ENCODE data around the gene HSPA9. TPM values are rescaled to one million over a fixed set of nuclear protein-coding genes. Genes with fewer than 3 reads are reported as not detected.

The HSPA9 gene
- total RNA-seq, 4 donors from 2014 or later: 152 to 221 (median 160) TPM

GRCh38 chr5:138523406-138523805, 51.8 kb downstream of the HSPA9 start:
- no peak for DNase-seq
- no peak overlapping the region for H3K27ac ChIP-seq
- H3K36me3 ChIP-seq: peaks cover 0 to 11% (median 0%) of the 10 kb centered on the region in 3 donors
- no peaks in the 10 kb centered on the region for H3K9me3 ChIP-seq
- no peaks in the 10 kb centered on the region for H3K27me3 ChIP-seq
- no peaks in the 10 kb centered on the region for H3K4me1 ChIP-seq
- no peak overlapping the region for H3K4me3 ChIP-seq
- TF ChIP-seq CTCF (IDR thresholded peaks at IDR 0.05): no peak

DNA sequence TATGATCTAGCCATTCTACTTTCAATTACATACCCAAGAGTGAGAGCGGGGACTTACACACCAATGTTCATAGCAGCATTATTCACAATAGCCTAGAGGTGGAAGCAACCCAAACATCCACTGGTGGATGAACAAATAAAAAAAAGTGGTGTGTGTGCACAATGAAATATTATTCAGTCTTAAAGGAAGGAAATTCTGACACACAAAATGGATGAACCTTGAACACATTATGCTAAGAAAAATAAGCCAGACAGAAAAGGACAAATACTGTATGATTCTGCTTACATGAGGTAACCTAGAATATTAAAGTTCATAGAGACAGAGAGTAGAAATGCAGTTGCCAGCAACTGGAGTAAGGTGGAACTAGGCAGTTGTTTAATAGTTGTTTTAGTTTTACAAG, 54.2 kb downstream of the HSPA9 start:
- Histone ChIP-seq H3K36me3 (peaks cover 0 to 35% (median 0%) of the 10 kb centered on the region in 3 donors), H3K4me3 (no peak overlapping the region), H3K27me3 (no peaks in the 10 kb centered on the region), H3K4me1 (no peaks in the 10 kb centered on the region), H3K27ac (no peak overlapping the region), H3K9me3 (no peaks in the 10 kb centered on the region)
- no peak for DNase-seq
- TF ChIP-seq CTCF (IDR thresholded peaks at IDR 0.05) (no peak), POLR2A (IDR thresholded peaks at IDR 0.05) (no peak)

- Histone ChIP-seq H3K27ac (no peak overlapping the region), H3K36me3 (peaks cover 0 to 69% (median 0%) of the 10 kb centered on the region in 3 donors), H3K4me3 (no peak overlapping the region), H3K9me3 (no peaks in the 10 kb centered on the region), H3K4me1 (no peaks in the 10 kb centered on the region), H3K27me3 (no peaks in the 10 kb centered on the region)
- DNase-seq: no peak
- TF ChIP-seq CTCF (IDR thresholded peaks at IDR 0.05): no peak
- TF ChIP-seq POLR2A (IDR thresholded peaks at IDR 0.05): no peak
Measured at GRCh38 chr5:138517437-138517836, 57.8 kb downstream of the HSPA9 start.

- no peak for TF ChIP-seq POLR2A (IDR thresholded peaks at IDR 0.05)
- no peak for TF ChIP-seq CTCF (IDR thresholded peaks at IDR 0.05)
- Histone ChIP-seq H3K36me3 (peaks cover 0 to 82% (median 0%) of the 10 kb centered on the region in 3 donors), H3K4me1 (no peaks in the 10 kb centered on the region), H3K27me3 (no peaks in the 10 kb centered on the region), H3K9me3 (no peaks in the 10 kb centered on the region), H3K27ac (no peak overlapping the region), H3K4me3 (no peak overlapping the region)
- DNase-seq: no peak
Measured at GRCh38 chr5:138515556-138516245, 59.5 kb downstream of the HSPA9 start.

DNA sequence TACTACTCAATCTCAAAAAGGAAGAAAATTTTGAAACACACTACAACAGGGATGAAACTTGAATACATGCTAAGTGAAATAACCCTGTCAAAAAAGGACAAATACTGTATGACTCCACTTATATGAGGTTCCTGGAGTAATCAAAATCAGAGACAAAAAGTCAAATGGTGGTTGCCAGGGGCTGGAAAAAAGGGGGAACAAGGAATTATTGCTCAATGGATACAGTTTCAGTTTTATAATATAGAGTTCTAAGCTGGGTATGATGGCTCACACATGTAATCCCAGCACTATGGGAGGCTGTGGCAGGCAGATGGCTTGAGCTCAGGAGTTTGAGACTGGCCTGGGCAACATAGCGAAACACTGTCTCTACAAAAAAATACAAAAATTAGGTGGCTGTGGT, 61.2 kb downstream of the HSPA9 start:
- H3K27me3 ChIP-seq: no peaks in the 10 kb centered on the region
- peaks cover 0 to 92% (median 0%) of the 10 kb centered on the region in 3 donors for H3K36me3 ChIP-seq
- no peak overlapping the region for H3K4me3 ChIP-seq
- no peak for DNase-seq
- H3K9me3 ChIP-seq: no peaks in the 10 kb centered on the region
- TF ChIP-seq POLR2A (IDR thresholded peaks at IDR 0.05) (no peak), CTCF (IDR thresholded peaks at IDR 0.05) (no peak)
- H3K27ac ChIP-seq: no peak overlapping the region
- no peaks in the 10 kb centered on the region for H3K4me1 ChIP-seq
